Mononuclear cell (primary cell): ENCODE measurements around the gene BCS1L. TPM values are rescaled to one million over a fixed set of nuclear protein-coding genes. Genes with fewer than 3 reads are reported as not detected.
"Not testable (repeated sequence)": the region's sequence is repeated elsewhere in the genome, so short reads cannot be mapped to it uniquely, and the experiment has no call there.

Experiments
- H3K27me3 ChIP-seq: 2 replicates; pipeline ENCODE4 v1.6.0; 2011; ENCODE audit warnings: low read length, control low read depth; ENCODE audit not compliant: insufficient read depth
- H3K4me1 ChIP-seq: 2 replicates; pipeline ENCODE4 v1.5.1; 2011; ENCODE audit warnings: mild to moderate bottlenecking, low read length, control low read depth; ENCODE audit not compliant: insufficient read depth
- H3K4me3 ChIP-seq: 2 replicates; pipeline ENCODE4 v1.5.1; 2011; ENCODE audit warnings: mild to moderate bottlenecking, low read length, moderate library complexity
- H3K9me3 ChIP-seq: 2 replicates; pipeline ENCODE4 v1.5.1; 2011; ENCODE audit warnings: low read depth, mild to moderate bottlenecking, control low read depth, low read length
- total RNA-seq: library from RNA; depleted of rRNA; stranded (reverse); fragments of >200 nt; gene quantifications from one replicate; pipeline ENCODE4 v1.2.3, GENCODE V29; 2012

Gene BCS1L
- total RNA-seq, 1 donor: 3.4 TPM

GRCh38 chr2:218687400-218688060 lies 28.0 kb downstream of the BCS1L start:
- H3K27me3 ChIP-seq, H3K4me3 ChIP-seq, H3K9me3 ChIP-seq, H3K4me1 ChIP-seq: not testable (repeated sequence)

- Histone ChIP-seq H3K27me3 (no peaks in the 10 kb centered on the region), H3K4me3 (no peak overlapping the region), H3K9me3 (no peaks in the 10 kb centered on the region), H3K4me1 (no peaks in the 10 kb centered on the region)
These were observed 31.8 kb downstream of the BCS1L start for GRCh38 chr2:218691234-218691633.

- H3K9me3 ChIP-seq: no peaks in the 10 kb centered on the region
- no peak overlapping the region for H3K4me3 ChIP-seq
- no peaks in the 10 kb centered on the region for H3K4me1 ChIP-seq
- H3K27me3 ChIP-seq: no peaks in the 10 kb centered on the region
These were observed 35.1 kb downstream of the BCS1L start for GRCh38 chr2:218694405-218695145.

GRCh38 chr2:218698885-218699284 lies 39.4 kb downstream of the BCS1L start:
- no peaks in the 10 kb centered on the region for H3K4me1 ChIP-seq
- no peak overlapping the region for H3K4me3 ChIP-seq
- no peaks in the 10 kb centered on the region for H3K9me3 ChIP-seq
- H3K27me3 ChIP-seq: no peaks in the 10 kb centered on the region

GRCh38 chr2:218701806-218702205 lies 42.3 kb downstream of the BCS1L start:
- Histone ChIP-seq H3K4me1 (no peaks in the 10 kb centered on the region), H3K9me3 (no peaks in the 10 kb centered on the region), H3K27me3 (peaks cover 2% of the 10 kb centered on the region), H3K4me3 (no peak overlapping the region)

GRCh38 chr2:218703341-218703740 lies 43.9 kb downstream of the BCS1L start:
- no peaks in the 10 kb centered on the region for H3K9me3 ChIP-seq
- H3K4me3 ChIP-seq: no peak overlapping the region

GRCh38 chr2:218708086-218708485 lies 48.6 kb downstream of the BCS1L start:
- H3K4me3 ChIP-seq: no peak overlapping the region
- H3K9me3 ChIP-seq: no peaks in the 10 kb centered on the region
- H3K4me1 ChIP-seq: peaks cover 24% of the 10 kb centered on the region
- H3K27me3 ChIP-seq: peaks cover 2% of the 10 kb centered on the region

More at GRCh38 chr2:218703341-218703740, 43.9 kb downstream of the BCS1L start:
- Histone ChIP-seq H3K4me1 (no peaks in the 10 kb centered on the region), H3K27me3 (peaks cover 2% of the 10 kb centered on the region)

- Histone ChIP-seq H3K9me3 (no peaks in the 10 kb centered on the region), H3K27me3 (peaks cover 2% of the 10 kb centered on the region), H3K4me3 (no peak overlapping the region), H3K4me1 (peaks cover 41% of the 10 kb centered on the region)
These were observed 50.4 kb downstream of the BCS1L start for GRCh38 chr2:218709908-218710307.

GRCh38 chr2:218710334-218710686 lies 50.8 kb downstream of the BCS1L start:
- H3K4me3 ChIP-seq: peak overlapping the region; percentile 78
- H3K4me1 ChIP-seq: peaks cover 44% of the 10 kb centered on the region
- no peaks in the 10 kb centered on the region for H3K9me3 ChIP-seq
- H3K27me3 ChIP-seq: peaks cover 2% of the 10 kb centered on the region

- Histone ChIP-seq H3K27me3 (peaks cover 2% of the 10 kb centered on the region), H3K4me3 (peak within 1 kb of the TSS; percentile 78), H3K4me1 (peaks cover 45% of the 10 kb centered on the region), H3K9me3 (no peaks in the 10 kb centered on the region)
These were observed 51.4 kb downstream of the BCS1L start, which contains the start of gene TTLL4 for GRCh38 chr2:218710687-218711549. Gene TTLL4 (plus strand): TSS chr2:218710835. CDS start chr2:218737677, 26,842 bp downstream.

- Histone ChIP-seq H3K4me1 (peaks cover 45% of the 10 kb centered on the region), H3K9me3 (no peaks in the 10 kb centered on the region), H3K27me3 (no peaks in the 10 kb centered on the region), H3K4me3 (peak overlapping the region; percentile 78)
These were observed 52.1 kb downstream of the BCS1L start for GRCh38 chr2:218711550-218711929.

Other genes with a start within 250 kb of the BCS1L start
- 2.1 TPM for gene VIL1, start 240.6 kb upstream of the BCS1L start, total RNA-seq
- gene USP37, start 91.3 kb upstream of the BCS1L start, total RNA-seq: 20.0 TPM
- gene CNOT9, start 90.8 kb upstream of the BCS1L start, total RNA-seq: 65.9 TPM
- gene PLCD4, start 51.8 kb upstream of the BCS1L start, total RNA-seq: 0.21 TPM
- gene ZNF142, start 60 bp upstream of the BCS1L start, total RNA-seq: 23.4 TPM
- 21.1 TPM for gene RNF25, start 12.3 kb downstream of the BCS1L start, total RNA-seq
- gene STK36, start 12.4 kb downstream of the BCS1L start, total RNA-seq: 2.0 TPM
- gene TTLL4, start 51.2 kb downstream of the BCS1L start, total RNA-seq: 10.4 TPM
- 10.8 TPM for gene CYP27A1, start 122.5 kb downstream of the BCS1L start, total RNA-seq
- gene PRKAG3, start 172.1 kb downstream of the BCS1L start, total RNA-seq: not detected
- not detected for gene WNT6, start 200.1 kb downstream of the BCS1L start, total RNA-seq
- 1.5 TPM for gene WNT10A, start 221.2 kb downstream of the BCS1L start, total RNA-seq